Measurements from ENCODE around the gene ATP11A.

The ATP11A gene

GRCh38 chr13:112689303-112690245 lies at the start of gene ATP11A:
Gene ATP11A (plus strand): TSS chr13:112690038. CDS start chr13:112690417, 379 bp downstream.
- H3K9me3 ChIP-seq: no peaks in the 10 kb centered on the region
- peak; percentile 79 to 89 for DNase-seq (ENCODE audit: low spot score in 2 of 2)
- H3K27me3 ChIP-seq (ENCODE audit: low read depth): no peaks in the 10 kb centered on the region
- in situ Hi-C loops (cut with MboI; ENCODE audit: low sequenced_read_pairs): no loop called here
- peak within 1 kb of the TSS; percentile 63 for H3K4me3 ChIP-seq
- no peaks in the 10 kb centered on the region for H3K36me3 ChIP-seq (replicated peaks)
- peaks cover 15% of the 10 kb centered on the region for H3K4me1 ChIP-seq

- H3K27me3 ChIP-seq (ENCODE audit: low read depth): 0 out of 2 replicates have a peak, but pooled peaks cover 2% of the 10 kb centered on the region
- no peaks in the 10 kb centered on the region for H3K36me3 ChIP-seq (replicated peaks)
- no peaks in the 10 kb centered on the region for H3K4me1 ChIP-seq
- in situ Hi-C loops (cut with MboI; ENCODE audit: low sequenced_read_pairs): loop anchor here (10.0 kb wide), 1 partner anchor 233 kb away; no protein-coding TSS in a partner anchor
- no peak overlapping the region for H3K4me3 ChIP-seq
- no peak for DNase-seq (ENCODE audit: low spot score in 2 of 2)
- no peaks in the 10 kb centered on the region for H3K9me3 ChIP-seq
Observed at GRCh38 chr13:112641456-112642089, 48.3 kb upstream of the ATP11A start.

- in situ Hi-C loops (cut with MboI; ENCODE audit: low sequenced_read_pairs): loop anchor here (10.0 kb wide), 1 partner anchor 233 kb away; no protein-coding TSS in a partner anchor
- H3K4me1 ChIP-seq: no peaks in the 10 kb centered on the region
Observed at GRCh38 chr13:112642090-112642460, 47.8 kb upstream of the ATP11A start.

GRCh38 chr13:112643759-112644459 lies 45.9 kb upstream of the ATP11A start:
- no peaks in the 10 kb centered on the region for H3K36me3 ChIP-seq (replicated peaks)
- 0 out of 2 replicates have a peak, but pooled peaks cover 2% of the 10 kb centered on the region for H3K27me3 ChIP-seq (ENCODE audit: low read depth)
- DNase-seq (ENCODE audit: low spot score in 2 of 2): no peak
- no peak overlapping the region for H3K4me3 ChIP-seq
- in situ Hi-C loops (cut with MboI; ENCODE audit: low sequenced_read_pairs): loop anchor here (10.0 kb wide), 1 partner anchor 231 kb away; no protein-coding TSS in a partner anchor
- H3K4me1 ChIP-seq: no peaks in the 10 kb centered on the region
- no peaks in the 10 kb centered on the region for H3K9me3 ChIP-seq

More at GRCh38 chr13:112642090-112642460, 47.8 kb upstream of the ATP11A start:
- H3K9me3 ChIP-seq: no peaks in the 10 kb centered on the region
- DNase-seq (ENCODE audit: low spot score in 2 of 2): no peak
- H3K27me3 ChIP-seq (ENCODE audit: low read depth): 0 out of 2 replicates have a peak, but pooled peaks cover 2% of the 10 kb centered on the region
- H3K4me3 ChIP-seq: no peak overlapping the region
- H3K36me3 ChIP-seq (replicated peaks): no peaks in the 10 kb centered on the region

- no peaks in the 10 kb centered on the region for H3K4me1 ChIP-seq
- no peak overlapping the region for H3K4me3 ChIP-seq
- DNase-seq (ENCODE audit: low spot score in 2 of 2): no peak
- H3K27me3 ChIP-seq (ENCODE audit: low read depth): no peaks in the 10 kb centered on the region
- H3K9me3 ChIP-seq: no peaks in the 10 kb centered on the region
- in situ Hi-C loops (cut with MboI; ENCODE audit: low sequenced_read_pairs): loop anchor here (10.0 kb wide), 1 partner anchor 229 kb away; no protein-coding TSS in a partner anchor
- no peaks in the 10 kb centered on the region for H3K36me3 ChIP-seq (replicated peaks)
Observed at GRCh38 chr13:112645327-112645914, 44.4 kb upstream of the ATP11A start.

- no peaks in the 10 kb centered on the region for H3K9me3 ChIP-seq
- no peak for DNase-seq (ENCODE audit: low spot score in 2 of 2)
- no peak overlapping the region for H3K4me3 ChIP-seq
- no peaks in the 10 kb centered on the region for H3K27me3 ChIP-seq (ENCODE audit: low read depth)
- H3K36me3 ChIP-seq (replicated peaks): no peaks in the 10 kb centered on the region
- H3K4me1 ChIP-seq: no peaks in the 10 kb centered on the region
- in situ Hi-C loops (cut with MboI; ENCODE audit: low sequenced_read_pairs): loop anchor here (10.0 kb wide), 1 partner anchor 228 kb away; no protein-coding TSS in a partner anchor
Observed at GRCh38 chr13:112647256-112647655, 42.6 kb upstream of the ATP11A start.

GRCh38 chr13:112648101-112648500 lies 41.7 kb upstream of the ATP11A start:
- H3K36me3 ChIP-seq (replicated peaks): no peaks in the 10 kb centered on the region
- H3K4me3 ChIP-seq: no peak overlapping the region
- no peak for DNase-seq (ENCODE audit: low spot score in 2 of 2)
- H3K27me3 ChIP-seq (ENCODE audit: low read depth): no peaks in the 10 kb centered on the region
- no peaks in the 10 kb centered on the region for H3K4me1 ChIP-seq
- no peaks in the 10 kb centered on the region for H3K9me3 ChIP-seq
- in situ Hi-C loops (cut with MboI; ENCODE audit: low sequenced_read_pairs): loop anchor here (10.0 kb wide), 1 partner anchor 227 kb away; no protein-coding TSS in a partner anchor

GRCh38 chr13:112648966-112649690 lies 40.7 kb upstream of the ATP11A start:
- in situ Hi-C loops (cut with MboI; ENCODE audit: low sequenced_read_pairs): loop anchor here (10.0 kb wide), 1 partner anchor 226 kb away; no protein-coding TSS in a partner anchor
- Histone ChIP-seq H3K9me3 (no peaks in the 10 kb centered on the region), H3K36me3 (replicated peaks) (no peaks in the 10 kb centered on the region), H3K4me3 (no peak overlapping the region), H3K4me1 (no peaks in the 10 kb centered on the region), H3K27me3 (ENCODE audit: low read depth) (no peaks in the 10 kb centered on the region)
- no peak for DNase-seq (ENCODE audit: low spot score in 2 of 2)

GRCh38 chr13:112651311-112651710 lies 38.5 kb upstream of the ATP11A start:
- no peaks in the 10 kb centered on the region for H3K4me1 ChIP-seq
- DNase-seq (ENCODE audit: low spot score in 2 of 2): no peak
- in situ Hi-C loops (cut with MboI; ENCODE audit: low sequenced_read_pairs): no loop called here
- H3K27me3 ChIP-seq (ENCODE audit: low read depth): no peaks in the 10 kb centered on the region
- H3K36me3 ChIP-seq (replicated peaks): no peaks in the 10 kb centered on the region
- no peak overlapping the region for H3K4me3 ChIP-seq
- H3K9me3 ChIP-seq: no peaks in the 10 kb centered on the region

GRCh38 chr13:112651750-112652511 lies 37.9 kb upstream of the ATP11A start:
- no peak for DNase-seq (ENCODE audit: low spot score in 2 of 2)
- in situ Hi-C loops (cut with MboI; ENCODE audit: low sequenced_read_pairs): no loop called here
- no peaks in the 10 kb centered on the region for H3K36me3 ChIP-seq (replicated peaks)
- no peaks in the 10 kb centered on the region for H3K9me3 ChIP-seq
- H3K4me1 ChIP-seq: no peaks in the 10 kb centered on the region
- no peak overlapping the region for H3K4me3 ChIP-seq
- H3K27me3 ChIP-seq (ENCODE audit: low read depth): no peaks in the 10 kb centered on the region

GRCh38 chr13:112652512-112653070 lies 37.2 kb upstream of the ATP11A start:
- Histone ChIP-seq H3K36me3 (replicated peaks) (no peaks in the 10 kb centered on the region), H3K4me3 (no peak overlapping the region), H3K4me1 (no peaks in the 10 kb centered on the region), H3K9me3 (no peaks in the 10 kb centered on the region), H3K27me3 (ENCODE audit: low read depth) (no peaks in the 10 kb centered on the region)
- in situ Hi-C loops (cut with MboI; ENCODE audit: low sequenced_read_pairs): no loop called here
- DNase-seq (ENCODE audit: low spot score in 2 of 2): no peak

GRCh38 chr13:112653071-112653470 lies 36.8 kb upstream of the ATP11A start:
- Histone ChIP-seq H3K36me3 (replicated peaks) (no peaks in the 10 kb centered on the region), H3K9me3 (no peaks in the 10 kb centered on the region), H3K27me3 (ENCODE audit: low read depth) (no peaks in the 10 kb centered on the region), H3K4me3 (no peak overlapping the region), H3K4me1 (no peaks in the 10 kb centered on the region)
- in situ Hi-C loops (cut with MboI; ENCODE audit: low sequenced_read_pairs): no loop called here
- DNase-seq (ENCODE audit: low spot score in 2 of 2): no peak
